ENCODE measurements around the gene WDR7. TPM values are rescaled to one million over a fixed set of nuclear protein-coding genes. Genes with fewer than 3 reads are reported as not detected.

The WDR7 gene
- total and polyA plus RNA-seq, 9 of the 15 experiments (the other 6 are each of a cell fraction or from before 2014, with no cell fraction given) = 1.4 to 9.4 (median 5.3) TPM

DNA sequence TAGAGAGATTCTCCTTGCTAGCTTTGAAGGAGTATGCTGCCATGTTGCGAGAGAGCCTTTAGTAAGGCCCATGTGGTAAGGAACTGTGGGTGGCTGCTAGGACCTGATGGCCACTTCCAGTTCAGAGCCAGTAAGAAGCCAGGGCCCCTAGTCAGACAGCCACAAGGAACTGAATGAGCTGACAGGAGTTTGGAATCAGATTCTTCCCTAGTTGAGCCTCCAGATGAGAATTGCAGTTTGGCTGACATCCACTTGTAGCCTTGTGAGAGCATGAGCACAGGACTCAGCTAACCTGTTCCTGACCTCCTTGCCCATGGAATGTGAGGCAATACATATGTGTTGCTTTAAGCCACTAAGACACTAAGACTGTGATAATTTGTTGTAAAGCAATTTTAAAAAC lies 1.2 kb upstream of the WDR7 start (continued):
- TF ChIP-seq, protein P1, sequence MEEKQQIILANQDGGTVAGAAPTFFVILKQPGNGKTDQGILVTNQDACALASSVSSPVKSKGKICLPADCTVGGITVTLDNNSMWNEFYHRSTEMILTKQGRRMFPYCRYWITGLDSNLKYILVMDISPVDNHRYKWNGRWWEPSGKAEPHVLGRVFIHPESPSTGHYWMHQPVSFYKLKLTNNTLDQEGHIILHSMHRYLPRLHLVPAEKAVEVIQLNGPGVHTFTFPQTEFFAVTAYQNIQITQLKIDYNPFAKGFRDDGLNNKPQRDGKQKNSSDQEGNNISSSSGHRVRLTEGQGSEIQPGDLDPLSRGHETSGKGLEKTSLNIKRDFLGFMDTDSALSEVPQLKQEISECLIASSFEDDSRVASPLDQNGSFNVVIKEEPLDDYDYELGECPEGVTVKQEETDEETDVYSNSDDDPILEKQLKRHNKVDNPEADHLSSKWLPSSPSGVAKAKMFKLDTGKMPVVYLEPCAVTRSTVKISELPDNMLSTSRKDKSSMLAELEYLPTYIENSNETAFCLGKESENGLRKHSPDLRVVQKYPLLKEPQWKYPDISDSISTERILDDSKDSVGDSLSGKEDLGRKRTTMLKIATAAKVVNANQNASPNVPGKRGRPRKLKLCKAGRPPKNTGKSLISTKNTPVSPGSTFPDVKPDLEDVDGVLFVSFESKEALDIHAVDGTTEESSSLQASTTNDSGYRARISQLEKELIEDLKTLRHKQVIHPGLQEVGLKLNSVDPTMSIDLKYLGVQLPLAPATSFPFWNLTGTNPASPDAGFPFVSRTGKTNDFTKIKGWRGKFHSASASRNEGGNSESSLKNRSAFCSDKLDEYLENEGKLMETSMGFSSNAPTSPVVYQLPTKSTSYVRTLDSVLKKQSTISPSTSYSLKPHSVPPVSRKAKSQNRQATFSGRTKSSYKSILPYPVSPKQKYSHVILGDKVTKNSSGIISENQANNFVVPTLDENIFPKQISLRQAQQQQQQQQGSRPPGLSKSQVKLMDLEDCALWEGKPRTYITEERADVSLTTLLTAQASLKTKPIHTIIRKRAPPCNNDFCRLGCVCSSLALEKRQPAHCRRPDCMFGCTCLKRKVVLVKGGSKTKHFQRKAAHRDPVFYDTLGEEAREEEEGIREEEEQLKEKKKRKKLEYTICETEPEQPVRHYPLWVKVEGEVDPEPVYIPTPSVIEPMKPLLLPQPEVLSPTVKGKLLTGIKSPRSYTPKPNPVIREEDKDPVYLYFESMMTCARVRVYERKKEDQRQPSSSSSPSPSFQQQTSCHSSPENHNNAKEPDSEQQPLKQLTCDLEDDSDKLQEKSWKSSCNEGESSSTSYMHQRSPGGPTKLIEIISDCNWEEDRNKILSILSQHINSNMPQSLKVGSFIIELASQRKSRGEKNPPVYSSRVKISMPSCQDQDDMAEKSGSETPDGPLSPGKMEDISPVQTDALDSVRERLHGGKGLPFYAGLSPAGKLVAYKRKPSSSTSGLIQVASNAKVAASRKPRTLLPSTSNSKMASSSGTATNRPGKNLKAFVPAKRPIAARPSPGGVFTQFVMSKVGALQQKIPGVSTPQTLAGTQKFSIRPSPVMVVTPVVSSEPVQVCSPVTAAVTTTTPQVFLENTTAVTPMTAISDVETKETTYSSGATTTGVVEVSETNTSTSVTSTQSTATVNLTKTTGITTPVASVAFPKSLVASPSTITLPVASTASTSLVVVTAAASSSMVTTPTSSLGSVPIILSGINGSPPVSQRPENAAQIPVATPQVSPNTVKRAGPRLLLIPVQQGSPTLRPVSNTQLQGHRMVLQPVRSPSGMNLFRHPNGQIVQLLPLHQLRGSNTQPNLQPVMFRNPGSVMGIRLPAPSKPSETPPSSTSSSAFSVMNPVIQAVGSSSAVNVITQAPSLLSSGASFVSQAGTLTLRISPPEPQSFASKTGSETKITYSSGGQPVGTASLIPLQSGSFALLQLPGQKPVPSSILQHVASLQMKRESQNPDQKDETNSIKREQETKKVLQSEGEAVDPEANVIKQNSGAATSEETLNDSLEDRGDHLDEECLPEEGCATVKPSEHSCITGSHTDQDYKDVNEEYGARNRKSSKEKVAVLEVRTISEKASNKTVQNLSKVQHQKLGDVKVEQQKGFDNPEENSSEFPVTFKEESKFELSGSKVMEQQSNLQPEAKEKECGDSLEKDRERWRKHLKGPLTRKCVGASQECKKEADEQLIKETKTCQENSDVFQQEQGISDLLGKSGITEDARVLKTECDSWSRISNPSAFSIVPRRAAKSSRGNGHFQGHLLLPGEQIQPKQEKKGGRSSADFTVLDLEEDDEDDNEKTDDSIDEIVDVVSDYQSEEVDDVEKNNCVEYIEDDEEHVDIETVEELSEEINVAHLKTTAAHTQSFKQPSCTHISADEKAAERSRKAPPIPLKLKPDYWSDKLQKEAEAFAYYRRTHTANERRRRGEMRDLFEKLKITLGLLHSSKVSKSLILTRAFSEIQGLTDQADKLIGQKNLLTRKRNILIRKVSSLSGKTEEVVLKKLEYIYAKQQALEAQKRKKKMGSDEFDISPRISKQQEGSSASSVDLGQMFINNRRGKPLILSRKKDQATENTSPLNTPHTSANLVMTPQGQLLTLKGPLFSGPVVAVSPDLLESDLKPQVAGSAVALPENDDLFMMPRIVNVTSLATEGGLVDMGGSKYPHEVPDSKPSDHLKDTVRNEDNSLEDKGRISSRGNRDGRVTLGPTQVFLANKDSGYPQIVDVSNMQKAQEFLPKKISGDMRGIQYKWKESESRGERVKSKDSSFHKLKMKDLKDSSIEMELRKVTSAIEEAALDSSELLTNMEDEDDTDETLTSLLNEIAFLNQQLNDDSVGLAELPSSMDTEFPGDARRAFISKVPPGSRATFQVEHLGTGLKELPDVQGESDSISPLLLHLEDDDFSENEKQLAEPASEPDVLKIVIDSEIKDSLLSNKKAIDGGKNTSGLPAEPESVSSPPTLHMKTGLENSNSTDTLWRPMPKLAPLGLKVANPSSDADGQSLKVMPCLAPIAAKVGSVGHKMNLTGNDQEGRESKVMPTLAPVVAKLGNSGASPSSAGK (IDR thresholded peaks at IDR 0.05) = no peak
- TF ChIP-seq, protein P2, sequence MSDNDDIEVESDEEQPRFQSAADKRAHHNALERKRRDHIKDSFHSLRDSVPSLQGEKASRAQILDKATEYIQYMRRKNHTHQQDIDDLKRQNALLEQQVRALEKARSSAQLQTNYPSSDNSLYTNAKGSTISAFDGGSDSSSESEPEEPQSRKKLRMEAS (CRISPR knock-in tag; IDR thresholded peaks at IDR 0.05) = no peak
- no peak for TF ChIP-seq NR4A1 (CRISPR knock-in tag; IDR thresholded peaks at IDR 0.05)
- TF ChIP-seq NR4A1 (tag; IDR thresholded peaks at IDR 0.05) = no peak
- TF ChIP-seq, protein P3, sequence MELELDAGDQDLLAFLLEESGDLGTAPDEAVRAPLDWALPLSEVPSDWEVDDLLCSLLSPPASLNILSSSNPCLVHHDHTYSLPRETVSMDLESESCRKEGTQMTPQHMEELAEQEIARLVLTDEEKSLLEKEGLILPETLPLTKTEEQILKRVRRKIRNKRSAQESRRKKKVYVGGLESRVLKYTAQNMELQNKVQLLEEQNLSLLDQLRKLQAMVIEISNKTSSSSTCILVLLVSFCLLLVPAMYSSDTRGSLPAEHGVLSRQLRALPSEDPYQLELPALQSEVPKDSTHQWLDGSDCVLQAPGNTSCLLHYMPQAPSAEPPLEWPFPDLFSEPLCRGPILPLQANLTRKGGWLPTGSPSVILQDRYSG (tag; conservative IDR thresholded peaks at IDR 0.05; ENCODE audit: low read depth) = no peak

Measured in K562 (cell line).